ENCODE data around the gene HIPK4.

The HIPK4 gene

DNA sequence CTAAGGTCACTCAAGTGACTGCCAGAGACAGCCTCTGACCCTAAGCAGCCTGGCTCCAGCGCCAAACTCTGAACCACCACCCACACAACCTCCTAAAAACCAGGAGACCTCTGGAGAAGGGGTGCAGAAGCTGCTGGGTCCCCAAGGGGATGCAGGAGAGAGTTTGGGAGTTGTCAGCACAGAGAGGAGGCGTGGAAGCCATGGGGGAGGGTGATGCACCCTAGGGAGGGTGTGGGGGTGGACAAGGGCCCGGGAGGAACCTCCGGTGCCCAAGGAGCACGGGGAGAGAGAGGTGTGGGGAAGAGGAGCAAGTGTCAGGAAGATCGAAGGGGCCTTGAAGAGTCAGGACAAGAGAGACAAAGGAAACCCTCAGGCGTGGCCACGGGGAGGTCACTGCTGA, 2.1 kb upstream of the HIPK4 start:
- intact Hi-C loops (cut with DNase I; ENCODE audit: low total_unique reads), result no loop called here
- Histone ChIP-seq H3K36me3 (peaks cover 0 to 10% (median 0%) of the 10 kb centered on the region in 3 donors), H3K4me3 (no peak overlapping the region), H3K27me3 (no peaks in the 10 kb centered on the region), H3K9me3 (no peaks in the 10 kb centered on the region), H3K27ac (no peak overlapping the region), H3K4me1 (no peaks in the 10 kb centered on the region)
- TF ChIP-seq, protein P1, sequence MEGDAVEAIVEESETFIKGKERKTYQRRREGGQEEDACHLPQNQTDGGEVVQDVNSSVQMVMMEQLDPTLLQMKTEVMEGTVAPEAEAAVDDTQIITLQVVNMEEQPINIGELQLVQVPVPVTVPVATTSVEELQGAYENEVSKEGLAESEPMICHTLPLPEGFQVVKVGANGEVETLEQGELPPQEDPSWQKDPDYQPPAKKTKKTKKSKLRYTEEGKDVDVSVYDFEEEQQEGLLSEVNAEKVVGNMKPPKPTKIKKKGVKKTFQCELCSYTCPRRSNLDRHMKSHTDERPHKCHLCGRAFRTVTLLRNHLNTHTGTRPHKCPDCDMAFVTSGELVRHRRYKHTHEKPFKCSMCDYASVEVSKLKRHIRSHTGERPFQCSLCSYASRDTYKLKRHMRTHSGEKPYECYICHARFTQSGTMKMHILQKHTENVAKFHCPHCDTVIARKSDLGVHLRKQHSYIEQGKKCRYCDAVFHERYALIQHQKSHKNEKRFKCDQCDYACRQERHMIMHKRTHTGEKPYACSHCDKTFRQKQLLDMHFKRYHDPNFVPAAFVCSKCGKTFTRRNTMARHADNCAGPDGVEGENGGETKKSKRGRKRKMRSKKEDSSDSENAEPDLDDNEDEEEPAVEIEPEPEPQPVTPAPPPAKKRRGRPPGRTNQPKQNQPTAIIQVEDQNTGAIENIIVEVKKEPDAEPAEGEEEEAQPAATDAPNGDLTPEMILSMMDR (IDR thresholded peaks at IDR 0.05), result no peak
- no peak for DNase-seq

DNA sequence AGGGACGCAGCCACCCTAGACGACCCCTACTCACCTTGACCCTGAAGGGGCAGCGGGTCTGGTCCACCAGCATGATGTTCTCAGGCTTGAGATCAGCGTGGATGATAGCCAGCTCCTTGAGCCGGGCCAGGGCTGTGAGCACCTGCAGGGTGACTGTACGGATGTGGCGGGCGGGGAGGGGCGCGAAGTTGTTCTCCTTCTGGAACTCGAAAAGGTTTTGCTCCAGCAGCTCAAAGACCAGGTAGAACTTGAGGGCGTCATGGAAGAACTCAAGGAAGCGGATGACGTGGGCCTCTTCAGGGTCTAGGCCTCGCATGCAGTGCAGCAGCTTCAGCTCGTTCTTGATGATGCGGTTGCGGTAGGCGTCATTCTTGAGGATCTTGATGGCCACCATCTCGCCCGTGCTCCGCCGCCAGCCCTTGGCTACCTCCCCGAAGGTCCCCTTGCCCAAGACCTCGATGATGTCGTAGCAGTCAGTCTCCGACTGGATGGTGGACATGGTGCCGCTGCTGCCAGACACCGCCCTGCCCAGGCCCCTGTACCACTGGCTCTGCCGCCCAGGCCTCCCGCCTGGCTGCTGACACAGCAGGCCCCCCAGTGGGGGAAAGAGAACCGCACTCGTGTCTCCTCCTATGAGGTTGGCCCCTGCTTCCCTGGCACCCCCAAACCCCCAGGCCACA, 437 bp downstream of the HIPK4 start:
- TF ChIP-seq, protein P1 (IDR thresholded peaks at IDR 0.05), result no peak
- Histone ChIP-seq H3K4me3 (no peak overlapping the region), H3K27me3 (no peaks in the 10 kb centered on the region), H3K36me3 (no peaks in the 10 kb centered on the region), H3K9me3 (no peaks in the 10 kb centered on the region), H3K4me1 (no peaks in the 10 kb centered on the region), H3K27ac (no peak overlapping the region)
- DNase-seq, result no peak
- intact Hi-C loops (cut with DNase I; ENCODE audit: low total_unique reads), result no loop called here

- DNase-seq, result no peak
- Histone ChIP-seq H3K36me3 (no peaks in the 10 kb centered on the region), H3K4me1 (no peaks in the 10 kb centered on the region), H3K27me3 (no peaks in the 10 kb centered on the region), H3K27ac (no peak overlapping the region), H3K4me3 (no peak overlapping the region), H3K9me3 (no peaks in the 10 kb centered on the region)
- intact Hi-C loops (cut with DNase I; ENCODE audit: low total_unique reads), result no loop called here
- TF ChIP-seq, protein P1 (IDR thresholded peaks at IDR 0.05), result no peak
Observed at GRCh38 chr19:40388481-40388880, 1.5 kb downstream of the HIPK4 start.

- TF ChIP-seq, protein P1 (IDR thresholded peaks at IDR 0.05), result no peak
- no peak for DNase-seq
- Histone ChIP-seq H3K27me3 (no peaks in the 10 kb centered on the region), H3K36me3 (no peaks in the 10 kb centered on the region), H3K4me3 (no peak overlapping the region), H3K27ac (no peak overlapping the region), H3K9me3 (no peaks in the 10 kb centered on the region), H3K4me1 (no peaks in the 10 kb centered on the region)
- intact Hi-C loops (cut with DNase I; ENCODE audit: low total_unique reads), result no loop called here
Observed at GRCh38 chr19:40387155-40387554, 2.8 kb downstream of the HIPK4 start.

- no peak overlapping the region for H3K4me3 ChIP-seq
- H3K9me3 ChIP-seq, result no peaks in the 10 kb centered on the region
- H3K36me3 ChIP-seq, result peaks cover 4 to 26% (median 22%) of the 10 kb centered on the region in 3 donors
- H3K27me3 ChIP-seq, result no peaks in the 10 kb centered on the region
- no peaks in the 10 kb centered on the region for H3K4me1 ChIP-seq
- DNase-seq, result no peak
- no peak overlapping the region for H3K27ac ChIP-seq
- intact Hi-C loops (cut with DNase I; ENCODE audit: low total_unique reads), result no loop called here
- TF ChIP-seq, protein P1 (IDR thresholded peaks at IDR 0.05), result no peak
Observed at GRCh38 chr19:40383668-40384248, 6.2 kb downstream of the HIPK4 start.

Measured in tibial artery (tissue), 4 donors.